Ramos (cell line): ENCODE data around the gene PROZ.
"Not testable (repeated sequence)": the region's sequence is repeated elsewhere in the genome, so short reads cannot be mapped to it uniquely, and the experiment has no call there.

ENCODE experiments used
- in situ Hi-C: fragments of 300-500 bp; cut with MboI; formaldehyde crosslinking; loops from one replicate; pipeline ENCODE4 v1.14.3; 2022; ENCODE audit warnings: low sequenced_read_pairs; ENCODE audit not compliant: unreplicated experiment

PROZ gene

DNA sequence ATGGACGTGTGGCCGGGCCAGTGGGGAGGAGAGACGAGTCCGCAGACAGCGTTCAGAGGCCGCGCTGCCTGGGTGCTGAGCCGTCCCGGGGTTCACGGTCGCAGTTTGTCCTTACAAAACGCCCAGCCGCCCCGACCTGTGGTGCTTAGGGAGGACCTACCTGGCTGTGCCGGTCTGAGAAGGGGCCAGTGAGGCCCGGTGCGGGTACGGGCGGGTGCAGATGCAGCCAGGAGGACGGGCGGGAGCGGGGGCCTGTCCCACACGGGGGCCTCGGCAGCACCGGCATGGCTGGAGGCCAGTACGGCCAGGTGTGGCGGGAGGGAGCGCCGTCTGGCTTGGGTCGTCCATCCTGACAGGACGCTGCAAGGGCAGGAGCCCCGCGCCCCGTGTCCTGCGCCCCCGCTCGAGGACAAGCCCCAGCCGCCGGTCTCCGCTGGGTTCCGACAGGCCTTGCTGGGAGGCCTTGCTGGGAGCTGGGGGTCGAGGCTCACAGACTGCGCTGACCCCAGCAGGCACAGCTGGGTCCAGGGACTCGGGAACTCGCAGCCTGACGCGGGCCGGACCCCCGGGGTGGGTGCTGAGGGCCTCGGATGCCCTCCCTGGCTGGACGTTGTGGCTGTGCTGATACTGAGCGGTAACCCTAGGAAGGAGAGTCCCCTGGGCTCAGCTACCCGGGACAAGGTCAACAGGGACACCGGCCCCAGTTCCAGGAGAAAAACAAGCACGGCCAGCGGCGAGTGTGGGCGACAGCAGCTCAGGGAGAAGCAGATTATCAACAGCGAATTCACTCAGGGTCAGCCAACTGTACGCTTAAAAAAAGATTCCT is 5.3 kb upstream of the PROZ start:
- in situ Hi-C loops = no loop called here

GRCh38 chr13:113153810-113154748 is 4.4 kb upstream of the PROZ start:
- in situ Hi-C loops = no loop called here

DNA sequence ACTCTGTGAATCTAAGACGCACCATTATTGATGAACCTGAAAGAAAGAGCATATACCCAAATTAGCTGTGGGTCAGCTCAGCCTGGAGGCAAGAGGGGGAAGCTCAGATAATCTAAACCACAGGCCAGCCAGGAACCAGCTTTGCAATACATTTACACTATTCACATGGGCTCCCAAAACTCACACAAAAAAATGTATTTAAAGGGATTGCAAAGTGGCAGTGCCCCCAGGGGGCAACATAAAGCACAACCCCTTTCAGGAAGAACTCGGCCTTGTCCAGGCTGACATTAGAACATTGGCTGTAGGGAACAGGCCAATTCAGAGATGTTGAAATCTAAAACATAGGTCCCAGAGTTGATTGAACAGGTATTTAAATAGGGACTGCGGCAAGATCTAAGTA is 3.2 kb upstream of the PROZ start:
- in situ Hi-C loops = no loop called here

DNA sequence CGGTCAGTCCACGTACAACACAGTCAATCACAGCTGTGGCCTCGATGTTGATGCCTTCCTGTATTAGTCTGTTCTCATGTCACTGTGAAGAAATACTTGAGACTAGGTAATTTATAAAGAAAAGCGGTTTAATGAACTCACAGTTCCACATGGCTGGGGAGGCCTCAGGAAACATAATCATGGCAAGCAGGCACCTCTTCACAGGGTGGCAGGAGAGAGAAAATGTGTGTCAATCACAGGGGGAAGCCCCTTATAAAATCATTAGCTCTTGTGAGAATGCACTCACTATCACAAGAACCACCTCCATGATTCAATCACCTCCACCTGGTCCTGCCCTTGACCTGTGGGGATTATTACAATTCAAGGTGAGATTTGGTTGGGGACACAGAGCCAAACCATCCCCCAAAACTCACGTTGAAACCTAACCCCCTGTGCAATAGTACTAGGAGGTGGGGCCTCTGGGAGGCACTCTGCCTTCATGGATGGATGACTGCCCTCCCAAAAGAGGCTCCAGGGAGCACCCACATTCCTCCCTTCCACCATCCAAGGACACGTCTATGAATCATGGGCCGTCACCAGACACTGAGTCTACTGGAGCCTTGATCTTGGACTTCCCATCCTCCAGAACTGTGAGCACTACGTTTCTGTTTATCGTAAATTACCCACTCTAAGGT is 2.3 kb upstream of the PROZ start:
- in situ Hi-C loops = no loop called here

DNA sequence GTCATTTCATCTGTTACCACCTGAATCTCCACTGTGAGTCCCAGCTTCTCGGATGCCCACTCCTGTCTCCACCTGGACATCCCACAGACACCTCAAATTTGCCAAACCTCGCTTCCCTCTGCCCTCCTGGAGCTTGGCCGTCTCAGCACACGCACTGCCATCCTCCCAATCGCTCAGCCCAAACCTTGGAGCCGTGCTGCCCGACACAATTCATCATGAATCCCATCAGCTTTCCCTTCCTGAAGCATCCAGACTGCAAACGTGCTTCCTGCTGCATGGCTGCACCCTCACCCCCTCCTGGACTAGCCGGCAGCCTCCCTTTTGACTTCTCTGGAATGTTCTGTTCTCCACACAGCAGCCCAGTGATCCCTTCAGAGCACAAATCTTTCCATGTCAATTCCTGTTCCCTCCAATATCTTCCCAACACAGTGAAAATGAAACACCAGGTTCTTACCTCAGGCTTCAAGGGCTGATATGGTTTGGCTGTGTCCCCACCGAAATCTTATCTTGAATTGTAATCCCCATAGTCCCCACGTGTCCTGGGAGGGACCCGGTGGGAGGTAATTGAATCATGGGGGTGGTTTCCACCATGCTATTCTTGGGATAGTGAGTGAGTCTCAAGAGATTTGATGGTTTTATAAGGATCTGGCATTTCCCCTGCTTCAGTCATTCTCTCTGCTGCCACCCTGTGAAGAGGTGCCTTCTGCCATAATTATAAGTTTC is 1.1 kb upstream of the PROZ start:
- in situ Hi-C loops = no loop called here

- in situ Hi-C loops = no loop called here
Measured at GRCh38 chr13:113158946-113159345, 498 bp downstream of the PROZ start.

DNA sequence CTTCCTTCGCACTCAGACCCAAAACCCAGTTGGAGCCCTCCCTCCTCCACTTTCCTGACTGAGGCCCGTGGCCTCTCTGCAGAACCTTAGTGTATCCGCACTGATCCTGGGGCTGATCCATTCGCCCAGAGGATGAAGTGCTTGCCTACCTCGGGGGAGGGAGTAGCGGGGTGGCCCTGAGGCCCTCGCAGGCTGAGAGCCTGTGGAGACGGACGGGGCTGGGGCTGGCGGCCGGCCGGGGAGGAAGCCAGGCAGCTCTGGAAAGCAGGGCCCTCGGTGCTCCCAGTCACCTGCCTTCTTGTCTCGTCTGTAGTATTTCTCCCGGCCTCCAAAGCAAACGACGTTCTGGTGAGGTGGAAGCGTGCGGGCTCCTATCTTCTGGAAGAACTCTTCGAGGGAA is 1.3 kb downstream of the PROZ start:
- in situ Hi-C loops = no loop called here

- in situ Hi-C loops = no loop called here
Measured at GRCh38 chr13:113160983-113161382, 2.5 kb downstream of the PROZ start.

- in situ Hi-C loops = no loop called here
Measured at GRCh38 chr13:113161433-113161832, 3.0 kb downstream of the PROZ start.

DNA sequence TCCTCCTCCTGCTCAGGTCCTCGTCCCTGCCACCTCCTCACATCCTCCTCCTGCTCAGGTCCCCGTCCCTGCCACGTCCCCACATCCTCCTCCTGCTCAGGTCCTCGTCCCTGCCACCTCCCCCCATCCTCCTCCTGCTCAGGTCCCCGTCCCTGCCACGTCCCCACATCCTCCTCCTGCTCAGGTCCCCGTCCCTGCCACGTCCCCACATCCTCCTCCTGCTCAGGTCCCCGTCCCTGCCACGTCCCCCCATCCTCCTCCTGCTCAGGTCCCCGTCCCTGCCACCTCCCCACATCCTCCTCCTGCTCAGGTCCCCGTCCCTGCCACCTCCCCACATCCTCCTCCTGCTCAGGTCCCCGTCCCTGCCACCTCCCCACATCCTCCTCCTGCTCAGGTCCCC is 3.5 kb downstream of the PROZ start:
- in situ Hi-C loops = not testable (repeated sequence)

GRCh38 chr13:113162783-113163685 is 4.6 kb downstream of the PROZ start:
- in situ Hi-C loops = no loop called here

GRCh38 chr13:113164492-113164891 is 6.0 kb downstream of the PROZ start:
- in situ Hi-C loops = no loop called here

DNA sequence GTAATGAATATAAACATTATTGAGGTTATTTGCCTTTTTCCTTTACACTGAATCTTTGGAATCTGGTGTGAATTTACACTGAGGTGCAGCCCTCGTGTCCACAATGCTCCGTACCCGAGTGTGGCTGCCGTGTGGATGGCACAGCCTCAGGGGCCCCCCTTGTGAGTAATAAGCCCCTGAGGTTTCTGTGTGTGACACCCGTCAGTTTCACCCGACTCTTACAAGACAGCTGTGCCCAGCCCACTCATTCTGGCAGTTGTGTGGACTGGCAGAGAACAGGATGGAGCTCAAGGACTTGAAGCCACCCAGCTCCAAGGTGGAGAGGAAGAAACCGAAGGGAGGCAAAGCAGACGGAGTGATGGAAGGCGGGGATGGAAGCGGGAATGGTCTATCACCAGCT is 7.8 kb downstream of the PROZ start:
- in situ Hi-C loops = no loop called here

- in situ Hi-C loops = no loop called here
Measured at GRCh38 chr13:113166681-113167080, 8.2 kb downstream of the PROZ start.

- in situ Hi-C loops = no loop called here
Measured at GRCh38 chr13:113167155-113167554, 8.7 kb downstream of the PROZ start.

GRCh38 chr13:113167575-113167974 is 9.1 kb downstream of the PROZ start:
- in situ Hi-C loops = no loop called here

- in situ Hi-C loops = no loop called here
Measured at GRCh38 chr13:113168211-113168610, 9.8 kb downstream of the PROZ start.

DNA sequence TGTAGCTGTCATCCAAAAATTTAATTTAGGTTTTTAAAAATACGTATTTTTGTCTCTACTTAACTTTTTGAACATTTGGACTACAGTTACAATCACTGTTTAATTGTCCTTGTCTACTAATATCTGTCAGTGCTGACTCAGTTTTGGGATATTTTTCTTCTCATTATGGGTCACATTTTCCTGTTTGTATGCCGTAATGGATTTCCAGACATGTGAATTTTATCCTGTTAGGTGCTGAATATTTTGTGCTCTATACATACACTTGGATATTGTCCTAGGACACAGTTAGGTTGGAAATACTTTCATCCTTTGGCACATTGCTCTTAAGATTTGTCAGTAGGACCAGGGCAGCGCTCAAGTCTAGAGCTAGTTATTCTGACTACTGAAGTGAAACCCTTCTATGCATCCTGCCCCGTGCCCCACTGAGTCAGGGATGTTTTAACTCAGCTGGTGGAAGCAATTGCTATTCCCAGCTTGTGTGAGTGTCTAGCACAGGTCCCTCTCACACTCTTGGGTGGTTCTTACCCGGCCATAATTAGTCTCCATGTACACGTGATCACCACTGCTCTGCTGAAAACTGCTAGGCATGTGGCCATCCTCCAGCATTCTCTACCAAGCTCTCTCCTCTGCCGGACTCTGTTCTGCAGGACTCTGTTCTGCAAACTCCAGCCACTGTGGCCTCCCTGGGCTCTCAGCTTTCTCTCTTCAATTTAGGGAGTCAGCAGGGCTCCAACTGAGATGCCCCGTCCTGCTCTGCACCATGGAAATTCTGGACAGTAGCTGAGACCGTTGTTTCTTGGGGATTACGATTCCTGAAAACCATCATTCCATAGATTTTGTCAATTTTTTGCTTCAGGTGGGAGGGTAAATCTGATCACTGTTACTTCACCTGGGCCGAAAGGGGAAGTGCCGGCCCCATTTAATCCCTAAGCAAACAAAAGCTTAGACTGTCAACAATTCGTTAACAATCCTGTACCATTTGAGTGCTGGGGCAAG is 11.1 kb downstream of the PROZ start:
- in situ Hi-C loops = no loop called here
